NCI-H1436 (cell line): Measurements from ENCODE around the gene PTBP1.
"Not testable (repeated sequence)": the region's sequence is repeated elsewhere in the genome, so short reads cannot be mapped to it uniquely, and the experiment has no call there.

Experiments used
- DNase-seq: peaks from one replicate; lab custom pipeline; 2025; lab: John Stamatoyannopoulos, UW

PTBP1 gene

GRCh38 chr19:810883-811489 lies 13.7 kb downstream of the PTBP1 start:
- DNase-seq: no peak

- no peak for DNase-seq
Observed at GRCh38 chr19:811506-812048, 14.3 kb downstream of the PTBP1 start.

- no peak for DNase-seq
Observed at GRCh38 chr19:812049-812746, 14.9 kb downstream of the PTBP1 start.

GRCh38 chr19:812747-813218 lies 15.5 kb downstream of the PTBP1 start:
- DNase-seq: no peak

GRCh38 chr19:813219-814151 lies 16.2 kb downstream of the PTBP1 start:
- no peak for DNase-seq

GRCh38 chr19:814152-815078 lies 17.2 kb downstream of the PTBP1 start:
- DNase-seq: no peak

GRCh38 chr19:815079-815774 lies 18.0 kb downstream of the PTBP1 start:
- DNase-seq: no peak

- DNase-seq: no peak
Observed at GRCh38 chr19:815775-816499, 18.7 kb downstream of the PTBP1 start.

- no peak for DNase-seq
Observed at GRCh38 chr19:816500-816857, 19.2 kb downstream of the PTBP1 start.

GRCh38 chr19:820212-820611 lies 23.0 kb downstream of the PTBP1 start:
- DNase-seq: not testable (repeated sequence)

GRCh38 chr19:821231-821824 lies 24.1 kb downstream of the PTBP1 start:
- no peak for DNase-seq

GRCh38 chr19:821825-822503 lies 24.7 kb downstream of the PTBP1 start, which contains the start of gene PLPPR3:
PLPPR3 (minus strand) TSS chr19:821955; CDS start chr19:821559, 396 bp downstream.
- no peak for DNase-seq

- no peak for DNase-seq
Observed at GRCh38 chr19:823565-824121, 26.4 kb downstream of the PTBP1 start.

- no peak for DNase-seq
Observed at GRCh38 chr19:824885-825284, 27.6 kb downstream of the PTBP1 start.

- DNase-seq: no peak
Observed at GRCh38 chr19:825897-826644, 28.8 kb downstream of the PTBP1 start.

- no peak for DNase-seq
Observed at GRCh38 chr19:827314-827709, 30.1 kb downstream of the PTBP1 start.

- DNase-seq: no peak
Observed at GRCh38 chr19:827710-828321, 30.6 kb downstream of the PTBP1 start, which contains the start of gene AZU1. AZU1 (plus strand) TSS chr19:827837; CDS start chr19:827847, 10 bp downstream.
